Putamen (tissue), 1 donor: ENCODE results near the gene FAM98C.

ENCODE experiments used
- DNase-seq: peaks from one replicate; pipeline ENCODE4 v3.0.0-alpha.2; 2016; ENCODE audit warnings: low spot score

FAM98C gene

GRCh38 chr19:38457202-38457601 is 54.3 kb downstream of the FAM98C start:
- no peak for DNase-seq

GRCh38 chr19:38457690-38458405 is 55.0 kb downstream of the FAM98C start:
- no peak for DNase-seq
